CD14-positive monocyte (primary cell): ENCODE data around the gene MACROH2A2. TPM values are rescaled to one million over a fixed set of nuclear protein-coding genes. Genes with fewer than 3 reads are reported as not detected.

ENCODE experiments used
- DNase-seq, 3 donors: peaks; one replicate each; pipeline ENCODE4 v3.0.0-alpha.2; 2011 to 2022
- H2AFZ ChIP-seq: 2 replicates; pipeline ENCODE4 v1.6.0; 2012; ENCODE audit warnings: mild to moderate bottlenecking, low read depth, low read length, inconsistent platforms; ENCODE audit not compliant: insufficient read depth, poor library complexity, severe bottlenecking
- H3K27ac ChIP-seq, 2 donors: 1 replicate in 1 of 2; 2 replicates in 1 of 2; pipeline ENCODE4 v1.5.1; 2012 to 2013; ENCODE audit warnings: low read length in 2 of 2, control low read depth in 1 of 2, inconsistent platforms in 1 of 2, low read depth in 1 of 2, mild to moderate bottlenecking in 1 of 2
- H3K27me3 ChIP-seq, 2 donors: one replicate each; pipeline versions ENCODE4 v1.6.0 to v1.6.1; 2011 to 2013; ENCODE audit warnings: low read length in 2 of 2; ENCODE audit not compliant: control insufficient read depth in 2 of 2, insufficient read depth in 2 of 2
- H3K36me3 ChIP-seq, 2 donors: replicated peaks in 1 of 2; 1 replicate in 1 of 2; 2 replicates in 1 of 2; pipeline versions ENCODE4 v1.5.1 to v1.6.1; 2012 to 2013; ENCODE audit warnings: low read length in 2 of 2, control low read depth in 1 of 2, inconsistent platforms in 1 of 2, mild to moderate bottlenecking in 1 of 2; ENCODE audit not compliant: insufficient read depth in 2 of 2, control insufficient read depth in 1 of 2
- H3K4me1 ChIP-seq, 2 donors: 1 replicate in 1 of 2; 2 replicates in 1 of 2; pipeline versions ENCODE4 v1.5.1 to v1.6.1; 2012 to 2013; ENCODE audit warnings: low read length in 2 of 2, control low read depth in 1 of 2, inconsistent platforms in 1 of 2, mild to moderate bottlenecking in 1 of 2, moderate library complexity in 1 of 2; ENCODE audit not compliant: insufficient read depth in 2 of 2, control insufficient read depth in 1 of 2
- H3K4me2 ChIP-seq: replicated peaks from 2 replicates; pipeline ENCODE3; 2012; ENCODE audit warnings: low read length, moderate library complexity, mild to moderate bottlenecking; ENCODE audit not compliant: poor library complexity, severe bottlenecking; ENCODE audit errors: extremely low read depth
- H3K4me3 ChIP-seq, 3 experiments: fragments of 200-600 bp in 1 of 3; sonication (generic) in 1 of 3; replicated peaks in 1 of 3; 1 replicate in 2 of 3; 2 replicates in 1 of 3; pipeline ENCODE4 v1.5.1; 2011 to 2013; ENCODE audit warnings: low read length in 3 of 3, mild to moderate bottlenecking in 3 of 3, control low read depth in 2 of 3, low read depth in 2 of 3, inconsistent platforms in 1 of 3, moderate library complexity in 1 of 3
- H3K79me2 ChIP-seq: 2 replicates; pipeline ENCODE4 v1.6.0; 2012; ENCODE audit warnings: mild to moderate bottlenecking, control low read depth, inconsistent platforms, low read length, moderate library complexity; ENCODE audit not compliant: insufficient read depth
- H3K9ac ChIP-seq: 2 replicates; pipeline ENCODE4 v1.6.0; 2017; ENCODE audit warnings: low read length, mild to moderate bottlenecking; ENCODE audit not compliant: insufficient read depth, poor library complexity, severe bottlenecking
- H3K9me3 ChIP-seq, 2 donors: replicated peaks in 1 of 2; 1 replicate in 1 of 2; 2 replicates in 1 of 2; pipeline versions ENCODE4 v1.5.1 to v1.6.1; 2012 to 2013; ENCODE audit warnings: low read length in 2 of 2, control low read depth in 1 of 2; ENCODE audit not compliant: control insufficient read depth in 1 of 2, insufficient read depth in 1 of 2
- H4K20me1 ChIP-seq: 2 replicates; pipeline ENCODE4 v1.6.0; 2012; ENCODE audit warnings: mild to moderate bottlenecking, low read length, control low read depth, moderate library complexity; ENCODE audit not compliant: insufficient read depth
- H3K27ac Mint-ChIP-seq, 7 donors: one replicate each; pipeline ENCODE4 v1.8.0; 2020; ENCODE audit warnings: mild to moderate bottlenecking in 7 of 7, mixed read lengths in 7 of 7, moderate library complexity in 6 of 7, inconsistent platforms in 2 of 7
- H3K27me3 Mint-ChIP-seq, 3 donors: one replicate each; pipeline ENCODE4 v1.8.0; 2021 to 2022; ENCODE audit warnings: low read depth in 3 of 3, mild to moderate bottlenecking in 3 of 3, mixed read lengths in 3 of 3, moderate library complexity in 3 of 3, inconsistent platforms in 1 of 3
- H3K36me3 Mint-ChIP-seq, 2 donors: one replicate each; pipeline ENCODE4 v1.8.0; 2020; ENCODE audit warnings: mixed read lengths in 2 of 2, inconsistent platforms in 1 of 2, mild to moderate bottlenecking in 1 of 2
- H3K4me1 Mint-ChIP-seq: one replicate; pipeline ENCODE4 v1.8.0; 2020; ENCODE audit warnings: mild to moderate bottlenecking, mixed read lengths
- H3K4me3 Mint-ChIP-seq, 2 donors: one replicate each; pipeline ENCODE4 v1.8.0; 2020; ENCODE audit warnings: mild to moderate bottlenecking in 2 of 2, mixed read lengths in 2 of 2, moderate library complexity in 1 of 2
- H3K9me3 Mint-ChIP-seq, 7 donors: one replicate each; pipeline ENCODE4 v1.8.0; 2020 to 2022; ENCODE audit warnings: mixed read lengths in 7 of 7, mild to moderate bottlenecking in 6 of 7, moderate library complexity in 6 of 7, inconsistent platforms in 2 of 7
- WGBS: methylation state at CpG from one replicate; pipeline ENCODE4 v1.1.5; 2013; ENCODE audit warnings: missing lambda C conversion rate; ENCODE audit not compliant: insufficient coverage; 5-methylcytosine and 5-hydroxymethylcytosine counted together
- intact Hi-C, 2 donors: fragments of 100-400 bp; cut with micrococcal nuclease; formaldehyde crosslinking; loops; one replicate each; pipeline versions ENCODE4 v1.15.0 to v1.15.1; 2023
- polyA plus RNA-seq, 3 donors: library from polyadenylated mRNA; depleted of rRNA in 1 of 3; unstranded in 2 of 3; stranded (reverse) in 1 of 3; fragments of 300-500 nt in 2 of 3; fragments of >200 nt in 1 of 3; fragmentation: Illumina TruSeq in 2 of 3; gene quantifications; 1 replicate in 2 of 3; 2 replicates in 1 of 3; pipeline ENCODE4 v1.2.3, GENCODE V29; 2012 to 2021
- TF ChIP-seq, protein P1 (sequence below): fragments of 200-600 bp; IDR thresholded peaks from one replicate; pipeline ENCODE4 v1.8.0; 2022; ENCODE audit warnings: antibody characterized with exemption, mild to moderate bottlenecking

MACROH2A2 gene
- polyA plus RNA-seq, 3 donors, result 1.0 to 1.9 (median 1.7) TPM

GRCh38 chr10:70147259-70147625 lies 94.6 kb downstream of the MACROH2A2 start:
- no peak for DNase-seq
- 0% methylated on average over 1 of the region's 2 CpGs for WGBS
- no peaks in the 10 kb centered on the region for H3K9me3 ChIP-seq
- Mint-ChIP-seq H3K36me3 (peaks cover 30 to 53% of the 10 kb centered on the region in 2 donors), H3K4me1 (peaks cover 17% of the 10 kb centered on the region), H3K9me3 (no peaks in the 10 kb centered on the region), H3K27ac (peak overlapping the region in 5 of 7 donors; percentile 86 to 97 (median 94)), H3K4me3 (peak overlapping the region in 1 of 2 donors; percentile 86), H3K27me3 (peaks cover 0 to 3% (median 1%) of the 10 kb centered on the region in 3 donors)
- H3K36me3 ChIP-seq, result peaks cover 31 to 42% of the 10 kb centered on the region in 2 donors
- H2AFZ ChIP-seq, result peak overlapping the region; percentile 96
- H4K20me1 ChIP-seq, result peaks cover 42% of the 10 kb centered on the region
- H3K27me3 ChIP-seq, result no peaks in the 10 kb centered on the region
- H3K4me2 ChIP-seq, result peak overlapping the region; percentile 98
- intact Hi-C loops, result loop anchor here (2.0 to 10.0 kb wide), 2 partner anchors 24 to 258 kb away; partner anchors contain the start of genes EIF4EBP2 (in 1 of the 2) and SAR1A (in 1 of the 2)
- peak overlapping the region in 2 of 3 experiments; percentile 68 to 81 for H3K4me3 ChIP-seq
- H3K79me2 ChIP-seq, result peaks cover 35% of the 10 kb centered on the region
- H3K9ac ChIP-seq, result peak overlapping the region; percentile 78
- peak overlapping the region in 1 of 2 donors; percentile 84 for H3K27ac ChIP-seq
- TF ChIP-seq, protein P1, sequence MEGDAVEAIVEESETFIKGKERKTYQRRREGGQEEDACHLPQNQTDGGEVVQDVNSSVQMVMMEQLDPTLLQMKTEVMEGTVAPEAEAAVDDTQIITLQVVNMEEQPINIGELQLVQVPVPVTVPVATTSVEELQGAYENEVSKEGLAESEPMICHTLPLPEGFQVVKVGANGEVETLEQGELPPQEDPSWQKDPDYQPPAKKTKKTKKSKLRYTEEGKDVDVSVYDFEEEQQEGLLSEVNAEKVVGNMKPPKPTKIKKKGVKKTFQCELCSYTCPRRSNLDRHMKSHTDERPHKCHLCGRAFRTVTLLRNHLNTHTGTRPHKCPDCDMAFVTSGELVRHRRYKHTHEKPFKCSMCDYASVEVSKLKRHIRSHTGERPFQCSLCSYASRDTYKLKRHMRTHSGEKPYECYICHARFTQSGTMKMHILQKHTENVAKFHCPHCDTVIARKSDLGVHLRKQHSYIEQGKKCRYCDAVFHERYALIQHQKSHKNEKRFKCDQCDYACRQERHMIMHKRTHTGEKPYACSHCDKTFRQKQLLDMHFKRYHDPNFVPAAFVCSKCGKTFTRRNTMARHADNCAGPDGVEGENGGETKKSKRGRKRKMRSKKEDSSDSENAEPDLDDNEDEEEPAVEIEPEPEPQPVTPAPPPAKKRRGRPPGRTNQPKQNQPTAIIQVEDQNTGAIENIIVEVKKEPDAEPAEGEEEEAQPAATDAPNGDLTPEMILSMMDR, result no peak
- peaks cover 15 to 29% of the 10 kb centered on the region in 2 donors for H3K4me1 ChIP-seq

DNA sequence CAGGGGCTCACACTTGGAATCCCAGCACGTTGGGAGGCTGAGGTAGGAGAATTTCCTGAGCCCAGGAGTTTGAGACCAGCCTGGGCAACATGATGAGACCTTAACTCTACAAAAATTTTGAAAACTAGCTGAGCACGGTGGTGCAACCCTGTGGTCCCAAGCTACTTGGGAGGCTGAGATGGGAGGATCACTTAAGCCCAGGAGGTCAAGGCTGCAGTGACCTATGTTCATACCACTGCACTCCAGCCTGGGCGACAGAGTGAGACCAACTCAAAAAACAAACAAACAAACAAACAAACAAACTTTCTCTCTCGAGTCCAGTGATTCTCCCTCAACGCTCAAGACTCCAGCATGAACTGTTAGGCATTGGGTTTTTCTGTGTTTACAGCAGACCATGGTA lies 95.9 kb downstream of the MACROH2A2 start:
- H3K9me3 ChIP-seq, result no peaks in the 10 kb centered on the region
- peaks cover 46% of the 10 kb centered on the region for H4K20me1 ChIP-seq
- peaks cover 43 to 55% of the 10 kb centered on the region in 2 donors for H3K36me3 ChIP-seq
- H2AFZ ChIP-seq, result no peak overlapping the region
- H3K9ac ChIP-seq, result no peak overlapping the region
- no peaks in the 10 kb centered on the region for H3K9me3 Mint-ChIP-seq
- TF ChIP-seq, protein P1, result no peak
- no peaks in the 10 kb centered on the region for H3K27me3 ChIP-seq
- no peak for DNase-seq
- H3K27ac Mint-ChIP-seq, result no peak overlapping the region
- H3K27ac ChIP-seq, result no peak overlapping the region
- H3K27me3 Mint-ChIP-seq, result peaks cover 0 to 1% (median 0%) of the 10 kb centered on the region in 3 donors
- H3K4me3 ChIP-seq, result no peak overlapping the region
- peaks cover 39 to 60% of the 10 kb centered on the region in 2 donors for H3K36me3 Mint-ChIP-seq
- 100% methylated on average over 2 of the region's 5 CpGs for WGBS
- H3K4me1 Mint-ChIP-seq, result peaks cover 17% of the 10 kb centered on the region
- H3K79me2 ChIP-seq, result peaks cover 35% of the 10 kb centered on the region
- H3K4me3 Mint-ChIP-seq, result no peak overlapping the region
- no peak overlapping the region for H3K4me2 ChIP-seq
- intact Hi-C loops, result loop anchor here in 1 of 2 donors (10.0 kb wide), 1 partner anchor 256 kb away; the partner anchor contains the start of gene EIF4EBP2
- H3K4me1 ChIP-seq, result peaks cover 15 to 29% of the 10 kb centered on the region in 2 donors
